Measurements from ENCODE around the gene CRAMP1. TPM values are rescaled to one million over a fixed set of nuclear protein-coding genes. Genes with fewer than 3 reads are reported as not detected.
A peak's percentile ranks its signal among the peaks of the same experiment; 100 is the strongest.

The CRAMP1 gene
- total RNA-seq, 1 donor from 2014 or later = 10.8 TPM

- DNase-seq = no peak
Measured at GRCh38 chr16:1632638-1632970, 20.4 kb downstream of the CRAMP1 start.

GRCh38 chr16:1633310-1633709, 21.1 kb downstream of the CRAMP1 start:
- DNase-seq = no peak

GRCh38 chr16:1634541-1634940, 22.4 kb downstream of the CRAMP1 start:
- no peak for DNase-seq

GRCh38 chr16:1635070-1635469, 22.9 kb downstream of the CRAMP1 start:
- no peak for DNase-seq

- no peak for DNase-seq
Measured at GRCh38 chr16:1637526-1637925, 25.4 kb downstream of the CRAMP1 start.

- DNase-seq = no peak
Measured at GRCh38 chr16:1638757-1639156, 26.6 kb downstream of the CRAMP1 start.

- no peak for DNase-seq
Measured at GRCh38 chr16:1639282-1639681, 27.1 kb downstream of the CRAMP1 start.

GRCh38 chr16:1639860-1640259, 27.7 kb downstream of the CRAMP1 start:
- no peak for DNase-seq

GRCh38 chr16:1640261-1640941, 28.2 kb downstream of the CRAMP1 start:
- DNase-seq = no peak

GRCh38 chr16:1641261-1641660, 29.1 kb downstream of the CRAMP1 start:
- no peak for DNase-seq

- peak; percentile 19 for DNase-seq
Measured at GRCh38 chr16:1642148-1642547, 30.0 kb downstream of the CRAMP1 start.

GRCh38 chr16:1642753-1643152, 30.6 kb downstream of the CRAMP1 start:
- DNase-seq = no peak

GRCh38 chr16:1643521-1643920, 31.4 kb downstream of the CRAMP1 start:
- DNase-seq = no peak

GRCh38 chr16:1645914-1646525, 33.9 kb downstream of the CRAMP1 start:
- peak; percentile 71 for DNase-seq

GRCh38 chr16:1647856-1648255, 35.7 kb downstream of the CRAMP1 start:
- DNase-seq = no peak

GRCh38 chr16:1650131-1650530, 38.0 kb downstream of the CRAMP1 start:
- DNase-seq = no peak

GRCh38 chr16:1651094-1651973, 39.2 kb downstream of the CRAMP1 start:
- peak; percentile 46 for DNase-seq

- DNase-seq = no peak
Measured at GRCh38 chr16:1651974-1652312, 39.8 kb downstream of the CRAMP1 start.

GRCh38 chr16:1653023-1653422, 40.9 kb downstream of the CRAMP1 start:
- DNase-seq = no peak

GRCh38 chr16:1654505-1655268, 42.5 kb downstream of the CRAMP1 start:
- DNase-seq = no peak

GRCh38 chr16:1655269-1655807, 43.2 kb downstream of the CRAMP1 start:
- DNase-seq = no peak
